ENCODE data around the gene MYH11.

MYH11 gene

DNA sequence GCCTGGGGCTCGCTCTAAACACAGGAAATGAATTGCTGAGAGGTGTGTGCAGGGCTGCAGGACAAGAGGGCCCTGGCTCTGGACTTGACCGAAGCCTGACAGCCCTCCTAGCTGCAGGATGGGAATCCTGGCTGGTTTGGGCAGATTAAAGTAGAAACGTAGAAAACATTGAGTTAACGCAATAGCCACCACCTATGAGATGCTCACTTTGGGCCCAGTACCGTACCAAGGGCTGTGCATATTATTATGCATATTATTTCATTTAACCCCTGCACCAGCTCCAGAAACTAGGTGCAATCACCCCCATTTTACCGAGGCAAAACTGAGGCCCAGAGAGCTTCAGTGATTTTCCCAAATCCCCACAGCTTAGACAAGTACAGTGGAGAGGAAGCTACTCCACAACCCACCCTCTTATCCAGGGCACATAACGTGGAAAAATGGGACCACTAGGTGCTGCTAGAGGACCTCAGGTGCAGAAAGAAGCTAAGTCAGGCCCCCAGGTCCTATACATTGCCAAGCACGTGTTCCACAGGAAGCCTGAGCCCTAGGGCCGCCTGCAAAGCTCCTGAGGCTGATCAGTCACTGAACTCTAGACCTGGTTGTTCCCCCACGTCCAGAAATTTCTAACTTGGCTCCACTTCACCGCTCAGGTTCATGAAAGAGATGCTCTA lies 79.2 kb downstream of the MYH11 start:
- DNase-seq (ENCODE audit: low spot score) = peak; percentile 69

DNA sequence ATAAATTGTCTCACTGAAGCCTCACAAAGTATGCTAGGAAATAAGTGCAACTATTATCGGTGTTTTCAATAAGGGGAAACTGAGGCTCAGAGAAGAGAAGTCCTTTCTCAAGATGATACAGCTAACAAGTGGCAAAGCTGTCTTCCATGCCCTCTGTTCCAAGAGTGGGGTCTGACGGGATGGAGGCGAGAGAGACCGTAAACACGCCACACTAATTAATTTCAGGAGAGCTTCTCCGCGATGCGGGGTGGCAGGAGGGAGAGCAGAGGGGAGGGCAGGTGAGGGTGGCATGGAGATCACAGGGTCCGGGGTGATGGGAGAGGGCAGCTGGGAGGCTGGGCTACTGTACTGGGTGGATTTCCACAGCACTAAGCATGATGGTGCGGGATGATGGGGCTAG lies 80.3 kb downstream of the MYH11 start:
- no peak for DNase-seq (ENCODE audit: low spot score)

DNA sequence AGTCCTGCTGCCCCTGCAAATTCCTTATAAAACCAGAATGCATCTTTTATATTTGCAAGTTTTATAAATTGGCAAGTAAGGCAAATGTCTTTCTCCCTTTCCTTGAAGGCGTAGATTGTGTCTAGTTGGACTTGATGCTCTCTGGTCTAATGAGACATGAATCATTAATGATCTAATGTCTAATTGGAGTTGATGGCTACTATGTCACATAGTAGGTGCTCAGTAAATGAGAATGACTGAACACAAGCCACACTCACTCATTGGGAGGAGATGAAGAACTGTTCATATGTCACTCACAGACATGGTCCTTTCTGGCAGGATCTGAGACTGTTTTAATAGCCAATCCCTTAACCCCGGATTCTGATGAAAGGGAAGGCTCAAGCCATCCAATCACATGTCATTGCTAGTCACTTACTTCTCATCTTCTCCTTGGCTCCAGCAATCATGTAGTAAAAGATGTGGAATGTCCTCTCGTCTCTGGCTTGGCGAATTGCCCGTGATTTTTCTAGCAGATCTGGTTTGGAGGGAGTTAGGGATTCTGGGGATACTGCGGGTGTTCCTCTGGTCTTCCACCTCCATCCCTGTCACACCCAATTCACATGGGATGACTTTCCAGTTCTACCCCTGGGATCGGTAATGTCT lies 81.0 kb downstream of the MYH11 start:
- DNase-seq (ENCODE audit: low spot score) = no peak

- DNase-seq (ENCODE audit: low spot score) = no peak
These were observed 81.6 kb downstream of the MYH11 start for GRCh38 chr16:15775209-15775608.

GRCh38 chr16:15773968-15774367 lies 82.9 kb downstream of the MYH11 start:
- no peak for DNase-seq (ENCODE audit: low spot score)

DNA sequence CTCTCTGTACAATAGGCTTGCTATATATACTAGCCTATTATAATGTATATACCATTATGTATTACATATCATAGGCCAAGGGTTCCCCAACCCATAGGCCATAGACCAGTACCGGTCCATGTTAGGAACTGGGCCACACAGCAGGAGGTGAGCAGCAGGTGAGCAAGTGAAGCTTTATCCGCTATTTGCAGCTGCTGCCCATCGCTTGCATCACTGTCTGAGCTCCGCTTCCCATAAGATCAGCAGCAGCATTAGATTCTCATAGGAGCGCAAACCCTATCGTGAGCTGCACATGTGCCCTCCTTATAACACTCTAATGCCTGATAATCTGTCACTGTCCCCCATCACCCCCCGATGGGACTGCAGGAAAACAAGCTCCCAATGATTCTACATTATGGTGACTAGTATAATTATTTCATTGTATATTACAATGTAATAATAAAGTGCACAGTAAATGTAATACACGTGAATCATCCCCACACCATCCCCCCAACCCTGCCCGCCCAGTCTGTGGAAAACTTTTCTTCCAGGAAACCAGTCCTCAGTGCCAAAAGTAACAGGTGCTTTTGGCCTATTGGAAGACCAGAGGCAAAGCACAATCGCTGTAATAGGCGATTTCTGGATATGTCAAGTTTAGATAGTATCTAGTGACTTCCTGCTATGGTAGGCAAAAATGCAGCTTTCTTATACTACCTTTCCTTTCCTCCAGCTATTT lies 84.1 kb downstream of the MYH11 start:
- no peak for DNase-seq (ENCODE audit: low spot score)

DNA sequence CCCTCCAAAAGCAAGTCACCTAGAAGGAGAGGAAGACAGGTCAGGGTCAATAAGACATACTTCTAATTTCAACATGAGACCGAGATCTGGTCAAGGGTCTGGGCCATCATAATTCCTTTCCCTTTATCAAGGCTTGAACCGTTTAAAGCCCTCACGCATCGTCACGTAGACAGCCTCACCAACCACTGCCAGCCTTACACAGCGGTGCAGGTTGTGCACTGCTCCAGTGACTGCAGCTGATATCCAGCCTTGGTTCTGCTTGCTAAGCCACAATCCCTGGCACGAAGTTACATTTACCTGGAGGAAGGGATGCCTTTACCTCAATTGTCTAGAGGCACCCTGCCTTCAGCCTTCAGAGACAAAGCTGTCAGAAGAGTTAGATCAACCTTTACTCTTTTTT lies 85.1 kb downstream of the MYH11 start:
- DNase-seq (ENCODE audit: low spot score) = no peak

- no peak for DNase-seq (ENCODE audit: low spot score)
These were observed 86.3 kb downstream of the MYH11 start for GRCh38 chr16:15770512-15770911.

DNA sequence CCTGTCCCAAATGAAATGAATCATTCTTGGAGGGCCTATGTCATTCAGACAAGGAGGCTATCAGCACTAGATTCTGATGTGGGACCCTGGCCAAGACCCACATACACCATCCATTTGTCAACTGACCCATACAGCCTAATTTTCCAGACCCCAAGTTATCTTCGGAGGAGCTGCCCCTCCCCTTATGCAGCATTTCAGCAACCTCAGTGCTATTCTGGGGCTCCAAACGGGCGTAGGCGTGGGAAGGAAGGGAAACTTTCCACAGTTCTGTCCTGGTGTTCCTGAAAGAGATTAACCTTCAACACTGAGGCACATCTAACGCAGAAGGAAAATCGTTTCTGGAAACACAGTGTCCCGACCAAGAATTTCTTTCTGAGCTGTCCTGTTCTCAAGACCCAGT lies 86.7 kb downstream of the MYH11 start:
- DNase-seq (ENCODE audit: low spot score) = no peak

GRCh38 chr16:15769239-15769638 lies 87.6 kb downstream of the MYH11 start:
- DNase-seq (ENCODE audit: low spot score) = no peak

GRCh38 chr16:15768201-15768600 lies 88.6 kb downstream of the MYH11 start:
- no peak for DNase-seq (ENCODE audit: low spot score)

- DNase-seq (ENCODE audit: low spot score) = no peak
These were observed 89.9 kb downstream of the MYH11 start for GRCh38 chr16:15766918-15767317.

GRCh38 chr16:15765880-15766279 lies 90.9 kb downstream of the MYH11 start:
- peak; percentile 56 for DNase-seq (ENCODE audit: low spot score)

DNA sequence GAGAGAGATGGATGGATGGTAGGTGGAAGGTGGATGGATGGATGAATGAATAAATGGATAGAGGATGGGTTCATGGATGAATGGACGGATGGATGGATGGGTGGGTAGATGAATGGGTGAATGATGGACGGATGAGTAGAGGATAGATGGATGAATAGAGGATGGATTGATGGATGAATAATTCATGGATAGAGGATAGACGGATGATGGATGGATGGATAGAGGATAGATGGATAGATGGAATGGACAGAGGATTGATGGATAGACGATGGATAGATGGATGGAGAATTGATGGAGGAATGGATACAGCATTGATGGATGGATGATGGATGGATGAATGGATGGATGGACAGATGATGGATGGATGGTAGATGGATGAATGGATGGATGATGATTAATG lies 91.7 kb downstream of the MYH11 start:
- DNase-seq (ENCODE audit: low spot score) = no peak

DNA sequence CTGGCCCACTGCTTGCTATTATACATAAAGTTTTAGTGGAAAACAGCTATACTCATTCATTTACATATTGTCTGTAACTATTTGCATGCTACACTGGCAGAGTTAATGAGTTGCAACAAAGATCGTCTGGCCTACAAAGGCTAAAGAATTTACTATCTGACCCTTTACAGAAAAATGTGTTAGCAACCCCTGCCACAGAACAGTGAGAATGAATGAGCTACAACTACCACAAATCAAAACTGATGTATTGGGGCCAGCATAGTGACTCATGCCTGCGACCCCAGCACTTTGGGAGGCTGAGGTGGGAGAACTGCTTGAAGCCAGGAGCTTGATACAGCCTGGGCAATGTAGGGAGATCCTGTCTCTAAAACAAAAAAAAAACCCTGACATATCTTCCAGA lies 92.7 kb downstream of the MYH11 start:
- no peak for DNase-seq (ENCODE audit: low spot score)

DNA sequence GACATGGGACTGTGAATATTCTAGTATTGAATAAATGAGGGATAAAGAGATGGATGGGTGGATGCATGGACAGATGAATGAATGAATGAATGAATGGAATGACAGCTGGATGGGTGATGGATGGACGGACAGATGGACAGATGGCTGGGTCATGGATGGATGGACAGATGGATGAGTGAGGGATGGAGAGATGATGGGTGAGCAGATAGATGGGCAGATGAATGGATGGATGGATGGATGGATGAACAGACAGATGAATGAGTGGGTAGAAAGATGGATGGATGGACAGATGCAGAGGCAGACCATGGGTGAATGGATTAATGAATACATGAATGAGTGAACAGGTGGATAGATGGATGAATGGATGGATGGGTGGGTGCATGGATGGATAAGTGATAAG lies 96.7 kb downstream of the MYH11 start:
- DNase-seq (ENCODE audit: low spot score) = no peak

DNA sequence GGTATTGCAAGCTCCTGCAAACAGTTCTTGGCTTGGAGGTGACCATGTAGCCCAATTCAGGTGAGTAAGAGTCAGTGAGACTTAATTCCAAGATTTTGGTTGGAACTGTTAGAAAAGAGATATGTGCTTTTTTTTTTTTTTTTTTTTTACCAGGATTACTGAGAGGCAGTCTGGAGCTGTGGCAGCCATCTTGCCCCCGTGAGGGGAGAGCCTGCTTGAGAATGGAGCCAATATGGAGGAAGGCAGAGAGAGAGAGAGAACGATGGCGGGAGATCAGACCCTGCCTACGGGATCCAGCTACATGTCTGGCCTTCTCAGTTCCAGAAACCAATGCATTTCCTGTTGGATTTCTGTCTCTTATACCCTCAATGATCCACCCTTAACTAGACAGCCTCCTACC lies 97.8 kb downstream of the MYH11 start:
- no peak for DNase-seq (ENCODE audit: low spot score)

DNA sequence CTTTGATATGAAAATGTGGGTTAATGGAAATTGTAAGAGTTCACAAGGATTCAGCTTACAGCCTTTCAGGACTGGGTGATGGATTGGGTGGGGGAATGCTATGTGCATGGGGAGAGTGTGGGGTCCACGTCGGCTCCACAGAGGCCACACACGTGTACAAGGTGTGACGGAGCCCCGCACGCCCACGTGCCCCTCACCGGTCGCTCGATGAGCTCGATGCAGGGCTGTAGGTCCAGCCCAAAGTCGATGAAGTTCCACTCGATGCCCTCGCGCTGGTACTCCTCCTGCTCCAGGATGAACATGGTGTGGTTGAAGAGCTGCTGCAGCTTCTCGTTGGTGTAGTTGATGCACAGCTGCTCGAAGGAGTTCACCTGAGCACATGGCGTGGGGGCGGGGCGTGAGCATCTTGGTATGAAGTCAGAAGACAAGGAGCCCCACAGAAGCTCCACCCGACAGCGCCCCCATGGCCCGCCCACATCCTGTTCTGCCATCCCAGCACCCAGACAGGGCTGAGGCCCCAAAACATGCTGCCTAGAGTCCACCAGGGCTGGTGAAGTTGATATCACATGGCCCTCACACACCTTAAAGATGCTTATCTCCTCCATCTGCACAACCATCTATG lies 99.1 kb downstream of the MYH11 start:
- no peak for DNase-seq (ENCODE audit: low spot score)

DNA sequence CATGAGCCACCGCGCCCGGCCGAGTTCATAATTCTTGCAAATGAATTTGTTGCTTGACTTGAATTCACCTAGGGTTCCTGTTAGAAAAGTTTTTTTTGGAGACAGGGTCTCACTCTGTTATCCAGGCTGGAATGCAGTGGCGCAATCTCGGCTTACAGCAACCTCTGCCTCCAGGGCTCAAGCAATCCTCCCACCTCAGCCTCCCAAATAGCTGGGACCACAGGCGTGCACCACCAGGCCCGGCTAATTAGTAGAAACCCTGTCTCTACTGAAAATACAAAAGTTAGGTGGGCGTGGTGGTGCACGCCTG lies 99.8 kb downstream of the MYH11 start:
- no peak for DNase-seq (ENCODE audit: low spot score)

DNA sequence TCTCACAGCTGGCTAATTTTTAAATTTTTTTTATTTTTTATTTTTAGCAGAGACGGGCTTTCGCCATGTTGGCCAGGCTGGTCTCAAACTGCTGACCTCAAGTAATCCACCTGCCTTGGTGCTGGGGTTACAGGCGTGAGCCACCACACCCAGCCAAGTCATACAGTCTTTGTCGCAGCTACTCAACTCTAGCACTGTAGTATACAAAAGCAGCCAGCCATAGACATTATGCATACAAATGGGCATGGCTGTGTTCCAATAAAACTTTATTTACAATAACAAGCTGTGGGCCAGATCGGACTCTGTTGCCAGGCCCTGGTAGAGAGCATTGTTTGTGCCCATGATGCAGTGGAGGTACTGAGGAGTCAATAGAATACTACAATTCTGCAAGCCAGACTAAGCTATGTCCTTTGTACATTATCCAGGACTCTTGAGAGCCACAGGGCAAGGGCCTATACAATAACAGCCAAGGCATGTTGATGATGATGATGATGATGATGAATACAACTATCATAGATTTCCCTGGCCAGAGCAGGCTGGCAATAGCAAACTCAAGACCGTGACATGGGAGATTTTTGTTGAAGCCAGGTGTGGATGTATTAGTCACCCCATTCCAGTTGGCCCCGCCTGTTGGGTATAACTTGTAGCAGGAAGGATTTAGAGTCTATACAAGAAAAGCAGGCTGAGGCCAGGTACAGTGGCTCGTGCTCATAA lies 101.8 kb downstream of the MYH11 start:
- no peak for DNase-seq (ENCODE audit: low spot score)

DNA sequence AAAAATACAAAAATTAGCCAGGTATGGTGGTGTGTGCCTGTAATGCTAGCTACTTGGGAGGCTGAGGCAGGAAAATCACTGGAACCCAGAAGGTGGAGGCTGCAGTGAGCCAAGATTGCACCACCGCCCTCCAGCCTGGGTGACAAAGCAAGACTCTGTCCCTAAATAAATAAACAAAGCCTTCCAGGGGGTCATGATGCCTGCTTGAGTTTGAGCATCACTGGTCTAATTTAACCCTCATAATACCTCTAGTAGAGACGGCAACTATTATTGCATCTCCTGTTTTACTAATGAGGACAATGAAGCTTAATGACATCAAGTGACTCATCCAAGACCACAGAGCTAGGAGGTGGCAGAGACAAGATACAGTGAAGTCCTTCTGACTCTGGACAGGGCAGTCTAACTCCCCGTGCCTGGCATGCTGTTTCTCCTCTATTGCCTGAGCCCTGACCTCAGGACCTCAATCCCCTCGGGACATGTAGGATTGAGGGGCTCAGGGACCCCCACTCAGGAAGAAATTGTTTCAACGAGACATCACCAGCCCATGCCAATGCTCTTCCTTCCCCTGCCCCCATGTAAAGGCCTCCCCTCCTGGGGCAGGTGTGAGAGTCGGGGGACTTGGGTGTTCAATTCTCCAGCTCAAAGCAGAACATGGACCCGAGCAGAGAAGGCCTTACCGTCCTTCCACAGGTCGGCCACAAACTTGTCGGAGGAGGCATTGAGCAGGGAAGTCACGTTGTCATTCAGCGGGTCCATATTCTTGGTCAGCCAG lies 103.9 kb downstream of the MYH11 start:
- DNase-seq (ENCODE audit: low spot score) = no peak

GRCh38 chr16:15751940-15752339 lies 104.9 kb downstream of the MYH11 start:
- DNase-seq (ENCODE audit: low spot score) = no peak
